GM18858 (cell line): ENCODE measurements around the gene HSD11B2.

Experiments
- ATAC-seq: cut with Tn5 transposase; IDR thresholded peaks from one replicate; pipeline ENCODE4 v1.9.1; 2021; ENCODE audit not compliant: unreplicated experiment

The HSD11B2 gene

GRCh38 chr16:67430977-67431774 is at the start of gene HSD11B2:
HSD11B2 (plus strand) TSS chr16:67431121; CDS start chr16:67431249, 128 bp downstream.
- ATAC-seq = no peak

- ATAC-seq = no peak
Measured at GRCh38 chr16:67383284-67383683, 47.6 kb upstream of the HSD11B2 start.

GRCh38 chr16:67384778-67385510 is 46.0 kb upstream of the HSD11B2 start:
- no peak for ATAC-seq

DNA sequence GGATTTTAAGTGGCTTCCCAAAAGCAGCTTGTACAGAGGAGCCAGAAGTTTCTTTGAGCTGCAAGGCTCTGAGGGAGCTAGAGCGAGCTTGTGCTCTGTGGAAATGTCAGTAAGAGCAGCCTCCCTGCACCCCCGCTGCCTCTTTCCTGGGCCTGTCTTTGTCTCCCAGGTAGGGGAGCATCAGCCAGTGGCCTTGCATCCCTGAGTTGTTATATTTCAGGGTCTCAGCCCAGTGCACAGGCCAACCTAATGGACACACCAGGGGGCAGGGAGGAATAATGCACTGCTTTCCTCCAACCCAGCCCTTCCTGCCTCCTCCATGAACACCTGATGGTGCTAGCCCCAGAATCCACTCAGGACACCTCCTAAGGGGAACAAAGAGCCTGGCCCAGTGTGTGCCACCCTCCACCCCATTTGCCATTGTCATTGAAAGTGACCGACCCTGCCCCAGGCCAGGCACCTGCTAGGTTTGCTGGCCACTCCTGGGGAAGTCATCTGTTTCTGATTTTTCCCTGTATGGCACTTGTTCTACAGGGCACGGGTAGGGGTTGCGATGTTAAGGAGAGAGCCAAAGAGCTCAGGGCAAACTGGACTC is 44.0 kb upstream of the HSD11B2 start:
- no peak for ATAC-seq

DNA sequence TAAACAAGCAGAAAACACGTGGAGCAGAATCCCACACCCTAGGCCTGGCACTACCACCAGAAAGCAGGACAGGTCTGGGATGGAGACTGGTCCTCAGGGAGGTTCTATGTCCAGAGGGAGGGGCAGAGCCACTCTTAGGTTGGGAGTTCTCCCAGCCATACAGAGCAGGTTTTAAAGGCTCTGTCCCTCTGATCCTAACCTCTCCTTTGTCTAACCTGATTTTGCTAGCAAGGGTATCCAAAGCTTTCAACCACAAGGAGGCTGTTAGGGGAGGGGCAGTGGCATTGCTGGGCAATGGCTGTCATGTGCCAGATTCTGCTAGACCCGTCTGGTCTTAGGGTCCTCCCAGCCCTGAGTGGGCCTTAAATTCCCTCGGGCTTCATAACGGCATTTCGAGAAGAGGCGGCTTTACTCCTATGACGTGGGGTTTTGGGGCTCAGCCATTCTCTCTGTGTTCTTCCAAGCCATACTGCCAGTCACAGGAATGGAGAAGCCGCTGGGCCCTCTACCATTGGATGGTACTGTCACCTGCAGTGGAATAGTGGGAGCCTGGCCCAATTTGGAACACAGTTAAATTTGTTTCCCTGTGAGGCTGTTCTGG is 43.3 kb upstream of the HSD11B2 start:
- ATAC-seq = no peak

DNA sequence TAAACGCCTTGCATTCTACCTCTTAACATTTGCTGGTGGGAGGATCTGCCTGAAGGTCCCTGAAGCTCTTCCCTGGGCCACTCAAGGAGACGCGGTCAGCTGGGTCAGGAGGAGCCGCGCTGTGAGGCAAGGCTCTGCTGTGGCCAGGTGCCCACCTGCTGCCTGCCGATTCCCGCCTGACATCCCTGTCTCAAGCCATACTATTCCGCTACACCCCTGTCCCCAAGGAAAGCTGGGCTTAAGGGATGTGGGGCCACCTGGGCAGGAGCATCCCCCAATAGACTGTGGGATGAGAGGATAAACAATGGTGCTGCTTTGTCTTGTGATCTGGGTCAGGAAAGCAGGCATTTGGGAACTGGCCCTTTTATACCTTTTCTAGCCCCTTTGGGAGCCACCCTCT is 42.7 kb upstream of the HSD11B2 start:
- ATAC-seq = no peak

DNA sequence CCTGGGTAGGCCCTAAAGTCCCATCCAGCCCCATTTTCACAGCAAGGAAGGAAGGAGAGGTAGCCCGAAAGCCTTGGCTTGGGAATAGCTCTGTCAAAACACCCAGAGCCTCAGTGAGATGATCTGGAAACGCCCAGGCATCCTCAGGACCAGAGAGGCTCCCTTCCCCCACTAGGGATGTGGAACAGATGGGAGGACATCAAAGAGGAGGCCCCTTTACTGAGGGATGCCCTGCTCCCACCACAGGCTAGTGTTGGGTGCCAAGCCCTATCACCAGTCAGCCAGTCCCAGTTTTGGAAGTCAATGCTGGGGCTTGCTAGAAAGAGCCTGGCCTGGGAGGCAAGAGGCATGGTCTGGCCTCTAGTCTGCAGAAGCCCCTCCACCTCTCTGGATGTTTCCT is 42.3 kb upstream of the HSD11B2 start:
- ATAC-seq = no peak

- no peak for ATAC-seq
Measured at GRCh38 chr16:67389911-67390815, 40.8 kb upstream of the HSD11B2 start.

GRCh38 chr16:67390816-67391423 is 40.0 kb upstream of the HSD11B2 start:
- no peak for ATAC-seq

GRCh38 chr16:67391424-67392300 is 39.3 kb upstream of the HSD11B2 start:
- ATAC-seq = no peak

DNA sequence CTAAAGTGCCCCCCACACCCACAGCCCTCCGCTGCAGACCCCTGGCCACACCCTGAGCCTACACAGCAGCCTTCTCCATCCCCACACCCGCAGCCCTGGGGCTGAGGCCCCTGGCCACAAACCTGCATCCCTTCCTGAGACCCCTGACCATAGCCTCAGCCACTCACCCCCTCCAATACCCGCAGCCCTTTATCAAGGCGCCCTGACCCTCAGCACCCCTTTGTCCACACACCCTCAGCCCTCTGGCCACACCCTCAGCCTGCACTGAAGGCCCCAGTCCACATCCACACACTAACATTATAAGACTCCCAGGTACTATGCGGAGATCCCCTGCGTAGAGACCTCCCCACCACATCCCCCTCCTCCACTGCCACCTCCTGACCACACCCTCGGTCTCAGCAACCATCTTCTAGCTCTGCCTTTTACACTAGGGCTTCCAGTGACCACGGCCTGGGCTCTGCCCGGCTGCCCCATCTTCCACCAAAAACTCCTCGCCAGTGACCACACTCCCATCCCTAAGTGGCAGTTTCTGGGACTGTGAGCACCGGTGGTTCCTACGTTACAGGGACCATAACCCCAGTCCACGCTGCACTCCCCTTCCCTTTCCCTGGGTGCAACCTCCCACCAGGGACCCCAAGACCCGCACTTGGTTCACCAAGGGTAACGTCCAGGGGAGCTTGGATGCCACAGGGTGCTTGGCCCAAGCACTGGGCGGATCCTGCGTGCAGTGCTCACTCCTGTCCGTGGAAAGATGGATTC is 38.4 kb upstream of the HSD11B2 start:
- ATAC-seq = no peak

DNA sequence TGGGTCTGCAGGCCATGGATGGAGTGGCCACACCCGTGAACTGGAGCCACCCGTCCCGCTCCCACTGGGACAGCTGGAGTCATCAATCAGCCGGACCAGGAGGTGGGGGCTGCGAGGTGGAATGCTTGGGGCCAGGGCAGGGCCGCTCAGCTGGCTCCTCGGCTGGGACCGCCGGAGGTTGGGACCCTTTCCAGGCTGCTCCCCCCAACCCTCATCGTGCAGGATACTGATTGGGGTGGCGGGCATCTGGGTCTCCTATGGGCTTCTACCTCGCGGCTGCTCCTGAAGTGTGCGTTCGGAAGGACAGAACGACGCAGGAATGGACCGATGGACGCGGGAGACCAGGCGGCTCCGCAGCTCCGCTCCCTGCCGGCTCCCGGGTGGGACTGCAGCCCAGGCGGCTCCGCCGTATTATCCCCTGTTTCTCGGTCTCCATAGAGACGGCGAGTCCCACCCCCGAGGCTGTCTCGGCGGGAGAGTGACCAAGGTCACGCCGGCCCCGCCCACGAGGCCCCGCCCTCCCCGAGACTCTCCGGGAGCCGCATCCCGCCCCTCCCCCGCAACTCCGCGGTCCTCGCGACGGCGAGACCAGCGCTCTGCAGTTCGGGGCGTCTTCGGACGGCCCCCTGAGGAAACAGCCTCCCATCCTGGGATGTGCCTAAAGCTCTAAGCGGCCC is 37.7 kb upstream of the HSD11B2 start, which contains the start of gene TPPP3:
Gene TPPP3 (minus strand): TSS at position 388 of the 677 bp plus-strand sequence. CDS start 2,387 bp downstream, outside the sequence.
- ATAC-seq = no peak

DNA sequence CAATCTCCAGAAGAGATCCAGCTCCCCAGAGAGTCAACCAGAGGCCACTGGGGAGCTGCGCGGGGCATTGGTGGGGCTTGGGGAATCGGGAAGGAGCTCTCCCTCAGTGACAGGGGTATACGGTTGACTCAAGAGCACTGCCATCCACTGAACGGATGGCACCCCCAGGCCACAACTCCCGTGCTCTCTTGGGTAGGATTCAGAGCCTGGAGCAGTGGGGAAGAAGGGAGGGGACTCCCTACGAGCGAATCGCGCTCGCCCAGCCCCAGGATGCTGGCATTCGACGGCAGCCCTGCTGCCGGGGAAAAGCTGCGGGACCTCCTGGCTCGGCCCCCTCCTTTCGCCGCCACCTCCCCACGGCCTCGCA is 37.1 kb upstream of the HSD11B2 start:
- no peak for ATAC-seq

DNA sequence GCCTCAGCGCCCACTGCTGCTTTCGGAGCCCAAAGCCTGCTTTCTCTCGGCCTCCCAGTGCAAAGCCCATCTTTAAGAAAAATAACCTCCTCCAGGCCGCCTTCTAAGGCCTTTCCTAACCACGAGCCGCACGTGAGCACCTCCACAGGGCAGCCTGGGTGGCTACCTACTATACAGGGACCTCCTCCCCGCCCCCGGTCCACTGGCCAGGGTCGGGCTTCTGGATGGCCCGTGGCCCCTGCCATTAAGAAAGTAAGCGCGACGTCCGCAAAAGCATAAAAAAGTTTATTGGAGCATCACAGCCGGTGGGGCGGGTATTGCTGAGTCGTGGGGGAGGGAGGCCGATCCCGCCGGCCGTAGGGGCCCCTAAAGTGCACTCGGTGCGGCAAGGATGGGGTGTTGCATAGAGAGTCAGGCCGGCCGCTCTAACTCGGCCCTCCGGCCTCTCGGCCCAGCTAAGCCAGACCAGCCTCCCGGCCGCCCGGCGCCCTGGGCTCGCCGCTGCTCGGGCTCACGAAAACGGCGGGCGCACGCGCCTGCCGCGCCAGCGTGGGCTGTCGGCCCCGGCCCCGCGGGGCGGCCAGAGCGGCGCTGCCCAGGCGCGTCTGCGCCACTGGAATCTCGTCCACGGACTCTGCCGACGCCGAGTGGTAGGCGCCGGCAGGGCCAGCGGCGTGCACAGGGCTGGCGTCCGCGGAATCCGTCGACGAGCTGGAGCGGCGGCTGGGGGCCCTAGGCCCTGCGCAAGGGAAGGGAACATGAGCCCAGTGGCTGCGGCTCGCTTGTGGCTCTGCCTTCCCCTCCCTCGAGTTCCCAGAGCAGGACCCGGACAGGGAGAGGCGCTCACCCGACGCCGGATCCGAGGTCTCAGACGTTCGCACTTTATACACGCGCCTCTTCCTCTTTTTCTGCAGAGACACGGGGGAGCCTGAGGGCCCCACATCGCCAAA is 36.5 kb upstream of the HSD11B2 start:
- no peak for ATAC-seq

- ATAC-seq = no peak
Measured at GRCh38 chr16:67395105-67395457, 35.8 kb upstream of the HSD11B2 start.

DNA sequence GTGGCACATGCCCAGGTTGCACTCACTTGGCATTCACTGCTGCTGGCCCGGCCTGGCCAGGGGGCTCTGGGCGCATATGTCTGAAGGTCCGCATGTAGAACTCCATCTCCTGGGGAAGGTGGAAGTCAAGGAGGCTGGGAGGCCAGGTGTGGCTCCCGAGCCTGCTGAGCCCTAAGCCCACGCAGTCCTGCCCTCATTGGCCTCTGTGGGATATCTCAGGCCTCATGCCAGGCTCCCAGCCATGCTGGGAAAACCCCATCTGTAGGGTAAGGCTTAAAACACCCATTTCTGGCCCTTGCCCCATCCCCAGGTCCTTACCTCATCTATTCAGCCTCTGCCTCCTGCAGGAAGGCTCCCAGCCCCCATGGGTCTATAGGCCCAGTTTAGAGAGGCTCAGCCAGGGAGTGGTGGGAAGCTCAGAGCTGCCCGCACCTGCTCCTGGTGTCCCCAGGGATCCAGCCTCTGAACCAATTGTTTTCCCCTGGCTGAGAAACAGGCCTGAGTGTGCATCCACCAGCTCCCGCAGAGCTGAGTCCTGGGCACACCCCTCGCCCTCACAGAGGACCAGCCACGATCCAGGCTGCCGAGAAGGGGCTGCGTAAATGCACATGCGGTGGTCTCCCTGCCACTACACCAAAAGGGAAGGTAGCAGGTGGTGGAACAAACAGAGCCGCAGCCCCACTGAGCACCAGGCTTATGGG is 35.3 kb upstream of the HSD11B2 start:
- ATAC-seq = no peak
